GM12891 (cell line): ENCODE data around the gene KYAT1.

Source experiments
- POLR2A ChIP-seq: IDR thresholded peaks from 2 replicates; pipeline ENCODE4 v1.6.1; 2011; ENCODE audit warnings: low read depth, low read length, control low read depth
- POLR2AphosphoS5 ChIP-seq: IDR thresholded peaks from 2 replicates; pipeline ENCODE4 v1.6.1; 2011; ENCODE audit warnings: low read depth, low read length, control low read depth
- SPI1 ChIP-seq: IDR thresholded peaks from 2 replicates; pipeline ENCODE4 v1.6.1; 2011; ENCODE audit warnings: low read depth, low read length, control low read depth
- TAF1 ChIP-seq: IDR thresholded peaks from 2 replicates; pipeline ENCODE4 v1.6.1; 2011; ENCODE audit warnings: low read depth, low read length, control low read depth

- TF ChIP-seq POLR2A (no peak), POLR2AphosphoS5 (no peak), TAF1 (no peak), SPI1 (no peak)
Observed at GRCh38 chr9:128891321-128892220, 9.8 kb upstream of the KYAT1 start.
